Heart left ventricle (tissue), 16 donors: ENCODE results near the gene CMIP. TPM values are rescaled to one million over a fixed set of nuclear protein-coding genes. Genes with fewer than 3 reads are reported as not detected.

ENCODE experiments used
- ATAC-seq, 4 donors: fragments of 200-7000 bp; cut with Tn5 transposase; one replicate each; pipeline ENCODE4 v1.9.1; 2020 to 2022; ENCODE audit warnings: moderate library complexity in 4 of 4, mild to moderate bottlenecking in 3 of 4, moderate number of reproducible peaks in 1 of 4
- DNase-seq, 5 donors: peaks; one replicate each; pipeline ENCODE4 v3.0.0-alpha.2; 2020
- H3K27ac ChIP-seq, 12 donors: fragments of 200-600 bp; sonication (generic) in 4 of 12; one replicate each; pipeline versions ENCODE4 v1.5.0 to v1.8.0; 2016 to 2022; ENCODE audit warnings: mild to moderate bottlenecking in 2 of 12
- H3K27me3 ChIP-seq, 9 donors: fragments of 200-600 bp; sonication (generic) in 2 of 9; one replicate each; pipeline versions ENCODE4 v1.5.1 to v1.8.0; 2016 to 2022; ENCODE audit warnings: mild to moderate bottlenecking in 3 of 9
- H3K36me3 ChIP-seq, 9 donors: fragments of 200-600 bp; sonication (generic) in 2 of 9; one replicate each; pipeline versions ENCODE4 v1.5.0 to v1.8.0; 2018 to 2022; ENCODE audit warnings: mild to moderate bottlenecking in 2 of 9
- H3K4me1 ChIP-seq, 12 donors: fragments of 200-600 bp; sonication (generic) in 4 of 12; one replicate each; pipeline versions ENCODE4 v1.5.0 to v1.8.0; 2016 to 2022; ENCODE audit warnings: mild to moderate bottlenecking in 3 of 12
- H3K4me3 ChIP-seq, 12 donors: fragments of 200-600 bp; sonication (generic) in 4 of 12; one replicate each; pipeline versions ENCODE4 v1.5.0 to v1.8.0; 2017 to 2022; ENCODE audit warnings: mild to moderate bottlenecking in 9 of 12, moderate library complexity in 4 of 12
- H3K9me3 ChIP-seq, 12 donors: fragments of 200-600 bp; sonication (generic) in 4 of 12; one replicate each; pipeline versions ENCODE4 v1.5.0 to v1.8.0; 2016 to 2022; ENCODE audit warnings: mild to moderate bottlenecking in 1 of 12
- CTCF ChIP-seq, 12 donors: fragments of 200-600 bp; sonication (generic) in 4 of 12; IDR thresholded peaks; one replicate each; pipeline versions ENCODE4 v1.5.0 to v1.8.0; 2018 to 2022; ENCODE audit warnings: antibody characterized with exemption in 12 of 12, mild to moderate bottlenecking in 5 of 12
- POLR2A ChIP-seq, 2 donors: fragments of 450-650 bp; IDR thresholded peaks; one replicate each; pipeline ENCODE4 v1.6.1; 2017; ENCODE audit warnings: antibody characterized with exemption in 2 of 2, mild to moderate bottlenecking in 2 of 2, moderate library complexity in 2 of 2
- WGBS, 4 donors: extraction: QIAGEN DNeasy Blood & Tissue Kit in 2 of 4; methylation state at CpG; one replicate each; pipeline versions ENCODE4 v1.1.5 to v1.1.7; 2013 to 2018; 5-methylcytosine and 5-hydroxymethylcytosine counted together
- intact Hi-C, 10 donors: fragments of 100-400 bp; cut with DNase I; formaldehyde crosslinking; loops; one replicate each; pipeline versions ENCODE4 v1.11.1 to v1.14.2; 2022
- polyA plus RNA-seq, 2 donors: library from polyadenylated mRNA; stranded (reverse); fragments of 200-250 nt; gene quantifications; one replicate each; pipeline ENCODE4 v1.2.3, GENCODE V29; 2013
- total RNA-seq, 9 donors: library from RNA; depleted of rRNA in 2 of 9; stranded (reverse); fragments of >200 nt in 2 of 9; fragmentation: NEBNext Ultra II Directional in 3 of 9; extraction: Animal tissue kit (Norgen Biotek cat#: 25700) in 3 of 9; gene quantifications; one replicate each; pipeline versions ENCODE4 v1.1.0 to v1.2.4, GENCODE V29; 2016 to 2023
- donor health status: ischemic (EF 13 %, LVEDD 7.1; RV severe dilation, severe dysfunction).
- donor health status: healthy with polysubstance abuse.
- donor health status: DM: no; HTN: yes; CAD: no.
- donor health status: DM: no; HTN: no; CAD: no.
- donor health status: ischemic (EF 25% LVEDD 6.9; RV normal size, moderate dysfunction).
- donor health status: ischemic (EF 25% LVEDD 5.7; RV mildly dilated, moderate dysfunction).
- donor health status: healthy.
- donor health status: DM: yes; HTN: yes; CAD: no.
- donor health status: ischemic (EF 35%, LVEDD 5.7; RV mildly dilated, moderate dysfunction).
- donor health status: nonischemic (EF 11% LVEDD 7.7; RV severe dilation, severe dysfunction).
- donor health status: DM: yes; HTN: yes; CAD: no.
- donor health status: PGD.
- donor health status: ischemic (EF 29% LVEDD 5.4; RV normal size, mild dysfunction).
- donor health status: nonischemic (EF 23%, LVEDD 6.1; RV moderate dilation, normal function).

Gene CMIP
- total and polyA plus RNA-seq, 11 donors, result 4.1 to 48.8 (median 10.6) TPM

DNA sequence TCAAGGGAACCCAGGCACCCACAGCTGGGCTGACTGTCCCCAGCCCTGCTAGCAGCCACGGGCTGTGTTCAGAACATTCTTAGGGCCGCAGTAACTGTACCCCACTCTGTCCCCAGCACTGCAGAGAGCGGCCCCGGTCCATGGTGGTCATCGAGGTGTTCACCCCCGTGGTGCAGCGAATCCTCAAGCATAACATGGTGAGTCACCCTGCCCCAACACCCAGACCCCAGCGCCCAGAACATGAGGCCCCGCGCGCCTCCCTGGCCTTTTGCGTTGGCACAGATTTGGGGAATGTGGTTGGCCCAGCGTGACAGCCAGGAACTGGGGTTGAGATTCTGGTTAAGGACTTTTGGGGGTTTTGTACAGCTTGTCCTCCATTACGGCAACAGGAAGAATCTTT, 219.5 kb downstream of the CMIP start:
- peaks cover 0 to 79% (median 25%) of the 10 kb centered on the region in 9 donors for H3K36me3 ChIP-seq
- no peak for DNase-seq
- 97 to 100% (median 97%) methylated on average over 11 to 14 of the region's 14 CpGs for WGBS, 4 donors

DNA sequence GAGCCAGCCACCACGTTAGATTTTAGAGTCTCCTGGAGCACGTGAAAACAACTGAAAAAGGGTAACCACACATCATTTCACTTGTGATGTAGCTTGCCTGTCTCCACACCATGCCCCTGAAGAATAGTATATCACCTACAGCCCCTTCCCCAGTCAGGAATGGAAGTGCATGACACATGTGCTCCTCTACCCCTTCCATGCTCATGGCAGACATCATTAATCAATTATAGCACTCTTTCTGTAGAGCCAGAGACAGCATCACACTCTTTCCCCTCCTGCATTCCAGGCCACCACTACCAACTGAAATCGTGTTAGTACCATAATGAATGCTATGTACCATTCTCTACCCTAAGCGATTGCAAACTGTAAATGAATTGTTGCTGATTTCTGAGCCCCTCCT, 221.0 kb downstream of the CMIP start:
- H3K27me3 ChIP-seq, result no peaks in the 10 kb centered on the region
- no peak overlapping the region for H3K4me3 ChIP-seq
- DNase-seq, result no peak
- H3K9me3 ChIP-seq, result no peaks in the 10 kb centered on the region
- intact Hi-C loops, result no loop called here
- TF ChIP-seq POLR2A (IDR thresholded peaks at IDR 0.05) (no peak), CTCF (IDR thresholded peaks at IDR 0.05) (no peak)
- H3K36me3 ChIP-seq, result peaks cover 0 to 75% (median 30%) of the 10 kb centered on the region in 9 donors
- H3K4me1 ChIP-seq, result no peaks in the 10 kb centered on the region
- H3K27ac ChIP-seq, result no peak overlapping the region
- WGBS, 4 donors, result 71 to 89% (median 78%) methylated on average over 4 of the region's 4 CpGs
- no peak for ATAC-seq

More for the DNA sequence above, 219.5 kb downstream of the CMIP start:
- Histone ChIP-seq H3K9me3 (no peaks in the 10 kb centered on the region), H3K27me3 (no peaks in the 10 kb centered on the region), H3K4me3 (no peak overlapping the region), H3K27ac (no peak overlapping the region), H3K4me1 (no peaks in the 10 kb centered on the region)
- intact Hi-C loops, result no loop called here
- no peak for ATAC-seq
- TF ChIP-seq CTCF (IDR thresholded peaks at IDR 0.05), result no peak
- TF ChIP-seq POLR2A (IDR thresholded peaks at IDR 0.05), result no peak

DNA sequence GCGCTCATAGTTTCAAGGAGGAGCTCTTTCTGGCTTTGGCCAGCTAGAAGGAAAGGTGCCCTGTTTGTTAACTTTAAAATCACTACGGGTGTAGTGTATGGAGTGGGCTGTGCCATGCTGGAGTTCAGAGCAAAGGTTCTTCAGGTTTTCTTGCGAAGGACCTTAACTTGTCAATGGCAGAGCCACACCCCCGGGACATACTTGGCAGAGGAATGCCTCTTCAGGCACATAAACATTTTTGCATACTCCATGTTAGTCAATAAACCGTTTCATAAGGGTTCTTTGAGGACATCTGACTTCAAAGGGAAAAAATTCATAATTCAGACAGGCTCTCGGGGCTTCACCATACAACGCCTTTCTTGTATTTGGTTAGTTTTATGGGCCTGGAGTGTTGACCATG, 221.5 kb downstream of the CMIP start:
- 87 to 94% (median 91%) methylated on average over 7 of the region's 7 CpGs for WGBS, 4 donors
- intact Hi-C loops, result no loop called here
- no peaks in the 10 kb centered on the region for H3K27me3 ChIP-seq
- peak overlapping the region in 1 of 12 donors; percentile 5 for H3K27ac ChIP-seq
- ATAC-seq, result no peak
- H3K36me3 ChIP-seq, result peaks cover 0 to 75% (median 28%) of the 10 kb centered on the region in 9 donors
- H3K9me3 ChIP-seq, result no peaks in the 10 kb centered on the region
- DNase-seq, result no peak
- no peaks in the 10 kb centered on the region for H3K4me1 ChIP-seq
- TF ChIP-seq CTCF (IDR thresholded peaks at IDR 0.05) (no peak), POLR2A (IDR thresholded peaks at IDR 0.05) (no peak)
- no peak overlapping the region for H3K4me3 ChIP-seq

- Histone ChIP-seq H3K4me1 (no peaks in the 10 kb centered on the region), H3K4me3 (no peak overlapping the region), H3K27ac (peak overlapping the region in 1 of 12 donors; percentile 16), H3K9me3 (no peaks in the 10 kb centered on the region), H3K36me3 (peaks cover 0 to 75% (median 31%) of the 10 kb centered on the region in 9 donors), H3K27me3 (no peaks in the 10 kb centered on the region)
- WGBS, 4 donors, result 76 to 87% (median 81%) methylated on average over 15 to 23 of the region's 23 CpGs
- intact Hi-C loops, result no loop called here
- TF ChIP-seq CTCF (IDR thresholded peaks at IDR 0.05) (no peak), POLR2A (IDR thresholded peaks at IDR 0.05) (no peak)
- DNase-seq (peak in 1 of 5 donors; percentile 17), ATAC-seq (peak in 2 of 4 donors; percentile 18 to 24)
These were observed 223.9 kb downstream of the CMIP start for GRCh38 chr16:81668243-81669097.
